Measurements from ENCODE around the gene ZFYVE28.

Gene ZFYVE28

GRCh38 chr4:2356123-2357069 is 62.0 kb downstream of the ZFYVE28 start:
- FAIRE-seq: no peak
- no peak for DNase-seq (ENCODE audit: insufficient read length, low spot score)

- FAIRE-seq (no peak), DNase-seq (ENCODE audit: insufficient read length, low spot score) (no peak)
These were observed 63.7 kb downstream of the ZFYVE28 start for GRCh38 chr4:2354760-2355159.

- FAIRE-seq (no peak), DNase-seq (ENCODE audit: insufficient read length, low spot score) (no peak)
These were observed 64.3 kb downstream of the ZFYVE28 start for GRCh38 chr4:2354118-2354517.

- FAIRE-seq (no peak), DNase-seq (ENCODE audit: insufficient read length, low spot score) (no peak)
These were observed 65.0 kb downstream of the ZFYVE28 start for GRCh38 chr4:2353222-2354107.

- DNase-seq (ENCODE audit: insufficient read length, low spot score) (no peak), FAIRE-seq (no peak)
These were observed 65.7 kb downstream of the ZFYVE28 start for GRCh38 chr4:2352729-2353221.

- DNase-seq (ENCODE audit: insufficient read length, low spot score) (no peak), FAIRE-seq (no peak)
These were observed 66.3 kb downstream of the ZFYVE28 start for GRCh38 chr4:2352171-2352570.

- DNase-seq (ENCODE audit: insufficient read length, low spot score) (no peak), FAIRE-seq (no peak)
These were observed 67.5 kb downstream of the ZFYVE28 start for GRCh38 chr4:2350982-2351381.

GRCh38 chr4:2348786-2349185 is 69.7 kb downstream of the ZFYVE28 start:
- DNase-seq (ENCODE audit: insufficient read length, low spot score) (no peak), FAIRE-seq (no peak)

GRCh38 chr4:2347190-2347589 is 71.3 kb downstream of the ZFYVE28 start:
- FAIRE-seq: no peak
- no peak for DNase-seq (ENCODE audit: insufficient read length, low spot score)

- no peak for DNase-seq (ENCODE audit: insufficient read length, low spot score)
- FAIRE-seq: no peak
These were observed 75.0 kb downstream of the ZFYVE28 start for GRCh38 chr4:2343476-2343875.

- FAIRE-seq (no peak), DNase-seq (ENCODE audit: insufficient read length, low spot score) (no peak)
These were observed 76.4 kb downstream of the ZFYVE28 start for GRCh38 chr4:2341911-2342652.

GRCh38 chr4:2341261-2341841 is 77.1 kb downstream of the ZFYVE28 start:
- FAIRE-seq (no peak), DNase-seq (ENCODE audit: insufficient read length, low spot score) (no peak)

- no peak for FAIRE-seq
- DNase-seq (ENCODE audit: insufficient read length, low spot score): no peak
These were observed 78.0 kb downstream of the ZFYVE28 start for GRCh38 chr4:2340272-2341061.

GRCh38 chr4:2339458-2340271 is 78.8 kb downstream of the ZFYVE28 start:
- DNase-seq (ENCODE audit: insufficient read length, low spot score): no peak
- FAIRE-seq: no peak

GRCh38 chr4:2338754-2339457 is 79.5 kb downstream of the ZFYVE28 start:
- DNase-seq (ENCODE audit: insufficient read length, low spot score) (no peak), FAIRE-seq (no peak)

GRCh38 chr4:2337896-2338295 is 80.5 kb downstream of the ZFYVE28 start:
- DNase-seq (ENCODE audit: insufficient read length, low spot score) (no peak), FAIRE-seq (no peak)

- DNase-seq (ENCODE audit: insufficient read length, low spot score) (no peak), FAIRE-seq (no peak)
These were observed 81.2 kb downstream of the ZFYVE28 start for GRCh38 chr4:2337131-2337723.

GRCh38 chr4:2336659-2337058 is 81.8 kb downstream of the ZFYVE28 start:
- DNase-seq (ENCODE audit: insufficient read length, low spot score): no peak
- FAIRE-seq: no peak

Data from GM19239 (cell line).